NCI-H1417 (cell line): ENCODE data around the gene PITX2.
"Not testable (repeated sequence)": the region's sequence is repeated elsewhere in the genome, so short reads cannot be mapped to it uniquely, and the experiment has no call there.

Experiments
- DNase-seq, 3 experiments: peaks; one replicate each; lab custom pipeline; 2025; lab: John Stamatoyannopoulos, UW

Gene PITX2

DNA sequence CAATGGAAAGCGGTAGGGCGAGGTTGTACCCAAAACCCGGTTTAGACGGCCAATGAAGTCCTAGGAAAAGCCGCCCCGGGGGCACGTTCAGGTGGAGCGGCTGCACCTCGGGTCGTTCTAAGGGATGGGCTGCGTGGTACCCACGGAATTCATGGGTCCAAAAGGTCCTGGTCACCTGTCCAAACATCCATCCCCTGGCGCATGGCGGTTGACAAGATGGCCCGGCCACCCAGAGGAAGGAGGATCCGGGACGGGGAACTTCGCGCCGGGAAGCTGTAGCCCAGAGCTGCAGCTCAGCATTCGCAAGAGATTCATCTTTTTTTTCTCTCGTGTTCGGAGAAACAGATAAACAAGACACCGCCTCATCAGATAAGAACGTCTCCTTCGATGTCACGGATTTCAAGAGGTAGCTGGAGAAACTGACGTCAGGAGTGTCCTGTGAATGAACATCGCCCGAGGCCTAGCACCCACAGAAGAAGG lies 10.9 kb downstream of the PITX2 start:
- DNase-seq, result no peak

DNA sequence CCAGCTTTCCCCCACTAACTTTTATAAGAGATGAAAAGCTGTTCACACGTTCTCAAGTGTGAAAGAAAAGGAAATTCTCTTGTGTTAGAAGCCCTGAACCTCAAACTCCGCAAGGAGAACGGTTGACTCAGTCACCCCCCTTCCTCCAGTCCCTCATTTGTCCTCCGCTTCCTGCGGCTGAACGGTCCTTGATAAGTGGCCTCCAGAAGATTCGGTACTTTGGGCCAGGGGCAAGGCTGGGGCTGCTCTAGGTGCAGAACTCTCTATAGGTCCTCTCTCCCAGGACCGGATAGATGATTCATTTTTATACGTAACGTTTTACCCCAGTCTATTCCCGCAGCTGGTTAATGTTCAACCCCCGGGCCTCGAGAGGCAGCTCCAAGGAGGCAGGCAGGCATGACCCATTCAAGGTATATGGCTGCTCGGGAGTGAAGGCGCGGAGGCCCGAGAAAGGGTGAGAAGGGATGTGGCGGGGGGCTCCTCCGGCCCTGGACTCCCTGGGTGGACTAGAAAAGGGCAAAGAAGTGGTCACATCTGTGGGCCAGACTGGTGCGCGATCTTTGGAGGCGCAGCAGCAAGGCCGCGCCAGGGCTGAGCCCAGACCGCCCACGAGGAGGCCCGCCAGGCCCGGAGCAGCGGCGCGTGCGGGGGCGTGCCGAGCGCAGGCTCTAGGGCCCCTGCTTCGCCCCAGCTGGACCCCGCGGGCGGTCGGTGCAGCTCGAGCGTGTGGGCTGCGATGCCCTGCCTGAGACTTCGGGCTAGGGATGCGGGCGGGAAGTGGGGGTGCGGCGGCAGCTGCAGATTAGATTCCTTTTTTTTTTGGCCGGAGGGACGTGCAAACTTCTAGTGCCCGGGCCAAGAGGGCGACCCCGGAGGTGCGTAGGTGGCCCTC lies 11.7 kb downstream of the PITX2 start:
- DNase-seq, result no peak

DNA sequence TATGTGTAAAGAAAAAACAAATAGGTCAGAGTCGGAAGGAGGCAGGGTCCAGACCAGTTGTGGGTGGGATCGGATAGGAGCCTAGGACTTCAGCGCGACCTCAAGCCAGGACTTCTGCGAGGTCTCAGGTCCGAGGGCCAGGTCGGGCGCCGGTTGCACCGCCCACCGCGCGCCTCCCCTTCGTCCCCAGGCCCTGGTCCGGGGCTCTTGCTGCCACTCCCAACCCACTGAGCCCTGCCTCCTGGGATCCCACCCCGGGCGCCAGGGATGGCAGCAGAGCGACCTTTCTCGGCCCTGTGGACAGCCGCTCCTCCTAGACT lies 12.3 kb downstream of the PITX2 start:
- DNase-seq, result no peak

DNA sequence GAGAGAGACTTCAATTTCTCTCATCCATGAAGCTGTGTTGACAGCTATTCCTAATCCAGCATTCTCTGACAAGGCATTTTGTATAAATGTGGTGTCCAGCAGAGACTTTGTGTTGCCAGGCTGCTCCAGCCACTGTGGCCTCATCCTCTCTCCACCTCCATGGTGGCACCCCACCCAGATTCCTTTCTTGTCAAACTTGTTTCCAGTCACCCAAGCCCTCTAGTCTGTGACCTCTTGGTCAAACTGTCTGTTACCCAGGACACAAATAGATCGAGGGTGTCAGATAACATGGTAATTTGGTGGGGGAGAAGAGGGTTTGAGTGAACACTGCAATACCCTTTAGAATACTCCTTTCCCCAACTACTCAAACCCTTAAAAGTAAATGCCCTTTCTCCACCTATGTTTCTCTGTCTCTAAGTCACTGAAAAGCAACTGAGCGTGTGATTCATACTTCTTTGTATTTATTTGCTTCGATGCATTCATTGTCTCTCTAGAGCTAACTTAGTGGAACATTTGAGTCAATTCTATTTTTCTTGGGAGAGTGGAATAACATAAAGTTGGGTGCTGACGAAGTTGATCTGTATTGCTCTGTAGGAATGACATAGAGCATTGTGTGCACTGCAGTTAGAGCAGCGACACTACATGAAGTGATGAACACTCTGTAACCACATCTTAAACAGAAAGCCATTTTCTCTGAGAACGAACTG lies 13.7 kb downstream of the PITX2 start:
- DNase-seq, result no peak

DNA sequence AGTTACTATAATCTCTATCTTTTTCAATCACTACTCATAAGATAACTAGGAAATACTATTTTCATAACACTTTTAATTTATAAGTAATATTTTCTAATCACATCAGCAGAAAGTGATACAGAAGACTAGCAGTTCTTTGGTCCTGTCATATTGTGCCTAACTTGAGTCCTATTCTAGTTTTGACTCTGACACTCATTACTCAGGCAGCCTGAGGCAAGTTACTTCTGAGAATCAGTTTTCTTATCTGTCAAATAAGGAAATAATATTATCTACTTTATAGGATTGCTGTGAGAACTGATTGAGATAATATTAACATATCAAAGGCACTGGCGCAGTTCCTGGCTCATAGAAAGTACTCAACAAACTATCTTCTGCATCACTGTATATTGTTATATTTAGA lies 17.8 kb downstream of the PITX2 start:
- DNase-seq, result no peak

DNA sequence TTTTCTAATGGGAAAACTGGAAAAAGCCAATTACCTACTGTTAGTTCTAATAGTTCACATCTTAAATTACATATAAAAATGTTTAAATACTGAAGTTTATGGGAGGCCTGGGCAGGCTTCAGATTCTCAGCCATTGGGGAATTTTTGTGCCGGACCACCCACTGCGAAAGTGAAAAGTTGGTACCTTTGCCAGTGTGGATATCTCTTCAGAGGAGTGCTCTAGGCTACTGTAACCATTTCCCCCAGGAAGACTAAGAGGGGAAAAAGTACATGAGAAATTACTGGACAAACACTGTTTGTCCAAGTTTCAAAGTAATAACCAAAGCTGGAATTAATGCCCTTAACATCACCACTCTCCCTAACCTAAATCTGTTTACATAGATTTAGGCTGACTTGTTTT lies 20.8 kb downstream of the PITX2 start:
- DNase-seq, result no peak

DNA sequence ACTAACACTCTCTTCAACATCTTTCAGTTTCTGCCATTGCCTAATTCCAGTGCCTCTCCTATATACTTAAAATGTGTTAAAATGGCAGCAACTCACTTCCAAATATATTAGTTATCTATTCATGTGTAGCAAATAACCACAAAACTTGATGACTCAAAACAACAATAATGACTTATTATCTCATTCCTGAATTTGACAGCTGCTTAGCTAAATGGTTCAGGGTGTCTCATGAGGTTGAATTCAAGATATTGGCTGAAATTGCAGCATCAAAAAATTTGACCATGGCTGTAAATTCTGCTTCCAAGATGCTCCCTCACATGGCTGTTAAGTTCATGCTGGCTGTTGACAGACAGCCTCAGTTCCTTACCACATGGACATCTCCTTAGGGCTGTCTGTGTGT lies 25.3 kb downstream of the PITX2 start:
- no peak for DNase-seq

DNA sequence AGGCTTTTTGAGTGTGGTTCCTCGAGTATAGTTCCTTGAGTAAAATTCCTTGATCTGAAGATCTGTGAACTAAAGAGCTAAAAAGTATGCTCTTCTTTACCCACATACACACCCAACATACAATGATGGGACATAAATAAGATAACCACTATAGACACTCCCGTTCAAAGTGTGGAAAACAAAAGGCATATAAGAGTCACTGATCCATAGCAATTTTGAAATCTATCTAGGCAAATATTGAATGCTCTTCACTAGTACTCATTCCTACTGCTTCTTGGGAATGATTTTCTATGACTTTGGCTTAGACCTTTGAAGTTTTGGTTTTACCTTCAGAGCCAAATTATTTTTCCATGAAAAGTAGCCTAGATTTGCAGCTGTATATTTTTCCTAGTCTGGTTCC lies 26.4 kb downstream of the PITX2 start:
- no peak for DNase-seq

DNA sequence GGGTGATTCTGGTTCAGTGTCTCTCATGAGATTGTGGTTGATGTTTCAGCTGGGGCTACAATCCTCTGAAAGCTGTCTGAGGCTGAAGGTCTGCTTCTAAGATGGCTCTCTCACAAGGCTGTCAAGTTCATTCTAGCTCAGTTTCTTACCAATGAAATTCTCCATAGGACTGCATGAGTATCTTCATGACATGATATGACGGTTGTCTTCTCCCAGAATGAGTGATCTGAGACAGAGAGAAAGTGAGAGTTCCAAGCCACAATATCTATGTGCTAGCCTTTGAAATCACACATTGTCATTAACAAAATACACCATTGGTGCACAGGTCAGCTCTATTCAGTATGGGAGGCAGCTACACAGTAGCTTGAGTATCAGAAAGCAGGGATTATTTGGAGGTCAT lies 27.3 kb downstream of the PITX2 start:
- no peak for DNase-seq

DNA sequence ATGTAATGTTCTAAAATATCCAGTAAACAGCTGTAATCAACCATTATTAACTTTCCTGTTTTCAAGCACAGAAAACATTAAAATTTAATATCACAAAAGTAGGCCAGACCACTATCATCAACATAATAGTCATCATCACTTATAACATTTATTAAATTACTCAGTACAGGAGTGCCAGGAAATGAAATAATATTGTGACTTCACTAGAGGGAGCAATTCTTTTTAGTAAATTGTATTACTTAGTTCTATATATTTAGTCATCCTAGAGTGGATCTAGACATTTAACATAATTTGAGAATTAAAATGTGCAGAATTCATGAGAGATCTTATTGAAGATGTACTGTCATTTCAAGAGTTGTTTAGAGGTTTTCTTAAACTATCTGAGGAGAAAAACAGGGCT lies 33.6 kb downstream of the PITX2 start:
- DNase-seq, result peak in 1 of 3 experiments; percentile 5

DNA sequence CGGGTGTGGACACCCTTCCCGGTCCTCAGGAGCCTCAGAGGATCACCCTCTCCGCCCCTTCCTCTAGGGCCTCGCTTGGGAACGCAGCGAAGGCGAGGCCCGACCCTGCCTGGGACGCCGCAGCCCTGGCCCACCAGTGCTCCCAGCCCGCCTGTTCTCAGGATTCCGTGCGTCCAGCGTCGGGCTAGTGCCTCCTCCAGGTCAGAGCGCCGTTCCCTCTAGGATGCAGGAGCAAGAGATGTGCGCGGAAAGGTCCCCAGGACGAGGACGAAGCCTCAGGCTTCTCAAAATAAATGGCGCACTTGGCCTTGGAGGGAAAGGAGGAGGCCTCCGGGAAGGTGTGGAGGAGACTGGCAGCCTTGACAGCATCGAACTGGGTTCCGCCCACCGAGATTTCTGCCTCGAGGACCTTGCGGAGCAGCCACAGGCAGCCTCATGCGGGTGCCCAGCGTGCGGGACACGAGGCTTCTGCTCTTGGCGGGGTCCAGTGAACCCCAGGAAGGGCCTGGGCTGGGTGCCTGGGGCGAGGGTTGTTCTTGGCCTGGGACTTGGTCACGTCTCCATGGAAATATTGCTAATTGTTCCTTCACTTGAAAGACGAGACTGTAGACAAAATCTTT lies 35.1 kb downstream of the PITX2 start:
- DNase-seq, result no peak

DNA sequence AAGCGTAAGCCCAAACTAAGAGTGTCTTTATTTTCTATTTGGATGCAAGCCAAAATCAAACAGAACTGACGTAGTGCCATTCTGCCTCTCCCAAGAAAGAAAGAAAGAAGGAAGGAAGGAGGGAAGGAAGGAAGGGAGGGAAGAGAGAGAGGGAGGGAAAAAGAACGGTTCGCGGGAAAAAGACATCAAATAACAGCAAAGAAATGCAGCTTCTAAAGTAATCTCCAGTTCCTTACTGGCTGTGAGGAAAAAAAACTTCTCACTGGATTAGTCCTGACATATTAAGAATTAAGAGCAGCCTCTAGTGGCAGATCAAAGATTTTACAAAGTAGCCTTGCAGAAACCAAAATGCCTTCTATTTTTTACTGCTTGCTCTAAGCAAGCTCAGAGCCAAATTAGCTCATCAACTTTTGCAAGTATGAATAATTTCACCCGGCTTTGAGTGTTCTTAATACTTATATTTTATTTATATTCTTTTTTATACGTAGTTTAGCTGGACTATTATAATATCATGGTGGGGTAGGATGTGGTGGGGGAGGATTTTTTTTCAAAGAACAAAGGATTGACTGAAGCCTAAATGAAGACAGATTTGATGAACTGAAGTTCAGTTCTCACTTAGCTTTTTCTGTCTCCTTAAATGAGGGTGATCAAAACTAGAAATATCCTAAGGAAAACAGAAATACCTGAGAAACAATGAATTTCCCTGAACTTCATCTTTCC lies 36.6 kb downstream of the PITX2 start:
- peak in 1 of 3 experiments; percentile 29 for DNase-seq

DNA sequence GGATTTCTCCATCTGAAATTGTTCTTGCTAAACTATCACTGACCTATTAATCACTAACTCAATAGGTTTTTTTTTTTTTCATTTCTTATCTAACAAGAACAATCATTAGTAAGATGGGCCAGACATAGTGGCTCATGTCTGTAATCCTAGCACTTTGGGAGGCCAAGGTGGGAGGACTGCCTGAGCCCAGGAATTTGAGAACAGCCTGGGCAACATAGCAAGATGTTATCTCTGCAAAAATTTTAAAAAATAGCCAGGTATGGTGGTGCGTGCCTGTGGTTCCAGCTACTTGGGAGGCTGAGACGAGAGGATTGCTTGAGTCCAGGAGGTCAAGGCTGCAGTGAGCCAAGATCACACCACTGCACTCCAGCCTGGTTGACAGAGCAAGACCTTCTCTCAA lies 46.2 kb downstream of the PITX2 start:
- not testable (repeated sequence) for DNase-seq
